ENCODE measurements around the gene VPS37B. TPM values are rescaled to one million over a fixed set of nuclear protein-coding genes. Genes with fewer than 3 reads are reported as not detected.

The VPS37B gene
- total and polyA plus RNA-seq, 2 of the 8 experiments (the other 6 are each of a cell fraction or from before 2014, with no cell fraction given), result 11.9 to 15.7 TPM

- peaks cover 18% of the 10 kb centered on the region for H3K79me1 ChIP-seq (ENCODE audit: low read depth, low read length)
- peaks cover 6 to 19% (median 11%) of the 10 kb centered on the region in 4 experiments for H3K4me1 ChIP-seq (replicated peaks in 1 of 4; ENCODE audit: control insufficient read depth in 3 of 4, insufficient read depth in 4 of 4, low read length in 3 of 4)
- peaks cover 2 to 25% (median 20%) of the 10 kb centered on the region in 4 experiments for H3K27me3 ChIP-seq (replicated peaks in 1 of 4; ENCODE audit: control insufficient read depth in 3 of 4, extremely low read depth in 1 of 4, insufficient read depth in 3 of 4, low read length in 3 of 4)
- H3K14ac ChIP-seq (ENCODE audit: insufficient read length), result no peak overlapping the region
- no peak overlapping the region for H2BK15ac ChIP-seq (ENCODE audit: low read length)
- H3K4ac ChIP-seq (replicated peaks; ENCODE audit: insufficient read length, low read depth, low read length), result no peak overlapping the region
- no peak overlapping the region for H3K4me2 ChIP-seq (ENCODE audit: insufficient read depth in 1 of 2, low read depth in 2 of 2, low read length in 2 of 2)
- no peak overlapping the region for H3K4me3 ChIP-seq (ENCODE audit: extremely low read depth in 1 of 4, insufficient read depth in 2 of 4, low read depth in 3 of 4, low read length in 4 of 4)
- no peak overlapping the region for H3K9ac ChIP-seq (replicated peaks in 1 of 4; ENCODE audit: extremely low read depth in 1 of 4, low read depth in 3 of 4, low read length in 3 of 4)
- H2AK5ac ChIP-seq (ENCODE audit: low read depth, low read length), result no peak overlapping the region
- 0 out of 2 replicates have a peak overlapping the region, but pooled peaks have one; percentile 12 for H2BK5ac ChIP-seq (ENCODE audit: low read depth, low read length)
- no peak overlapping the region for H3K23ac ChIP-seq (ENCODE audit: insufficient read length)
- H3K27ac ChIP-seq (ENCODE audit: low read depth, low read length), result no peak overlapping the region
- H2BK12ac ChIP-seq (ENCODE audit: low read depth, low read length), result no peak overlapping the region; the same call in 1 of the 2 replicates
- peaks cover 20 to 30% of the 10 kb centered on the region in 2 experiments for H4K20me1 ChIP-seq (replicated peaks in 1 of 2; ENCODE audit: control insufficient read depth in 1 of 2, insufficient read depth in 2 of 2, low read length in 2 of 2)
- no peak overlapping the region for H4K91ac ChIP-seq (replicated peaks; ENCODE audit: insufficient read length, low read length)
- peak overlapping the region; percentile 7; the same call in 1 of the 2 replicates for H4K8ac ChIP-seq (ENCODE audit: extremely low read depth, insufficient read depth, low read length)
- no peak for FAIRE-seq
- TF ChIP-seq KDM5A (IDR thresholded peaks at IDR 0.05; ENCODE audit: low read length), result no peak
- no peak for TF ChIP-seq ZNF274 (IDR thresholded peaks at IDR 0.05; ENCODE audit: borderline replicate concordance, extremely low read depth, low read length)
- TF ChIP-seq NANOG (IDR thresholded peaks at IDR 0.05; ENCODE audit: insufficient read depth, low read depth, low read length, poor library complexity, severe bottlenecking), result no peak
- no peak for TF ChIP-seq RFX5 (IDR thresholded peaks at IDR 0.05; ENCODE audit: borderline replicate concordance, low read depth, low read length)
- TF ChIP-seq KDM4A (IDR thresholded peaks at IDR 0.05; ENCODE audit: low read depth, low read length, severe bottlenecking), result no peak
- TF ChIP-seq TBP (IDR thresholded peaks at IDR 0.05; ENCODE audit: low read depth, low read length), result no peak
- no peak for TF ChIP-seq CBX5 (IDR thresholded peaks at IDR 0.05; ENCODE audit: low read depth, low read length)
- TF ChIP-seq BACH1 (IDR thresholded peaks at IDR 0.05; ENCODE audit: low read length), result no peak
- H3K23me2 ChIP-seq (ENCODE audit: low read depth, low read length), result peaks cover 5% of the 10 kb centered on the region; the same call in 1 of the 2 replicates
- H3K9me3 ChIP-seq (ENCODE audit: insufficient read depth in 2 of 2, low read depth in 1 of 2, low read length in 1 of 2), result no peaks in the 10 kb centered on the region
- no peak overlapping the region for H3K56ac ChIP-seq (replicated peaks; ENCODE audit: insufficient read length, low read depth, low read length)
- H3K36me3 ChIP-seq (ENCODE audit: control insufficient read depth in 2 of 4, insufficient read depth in 4 of 4, low read length in 3 of 4), result no peaks in the 10 kb centered on the region; a peak in 1 of 8 replicates
- ChIA-PET POLR2A (ENCODE audit: partially characterized antibody) (interaction anchor here (1.0 kb wide), 1 partner anchor 11 kb away, joined by 3 read pairs; no protein-coding TSS in a partner anchor), CTCF (ENCODE audit: partially characterized antibody) (interaction anchor here (0.7 to 11.4 kb wide), 4 partner anchors 11 to 47 kb away, joined by 3 to 129 read pairs (median 4); no protein-coding TSS in a partner anchor)
- no peak overlapping the region for H3K18ac ChIP-seq (ENCODE audit: extremely low read depth, low read length)
- H2BK20ac ChIP-seq (ENCODE audit: low read length), result no peak overlapping the region
- WGBS, 2 experiments (ENCODE audit: extremely low coverage in 1 of 2, insufficient coverage in 1 of 2, insufficient read length in 1 of 2, insufficient replicate concordance in 2 of 2, low coverage in 1 of 2, low lambda C conversion rate in 2 of 2, missing lambda C conversion rate in 1 of 2), result 92% methylated on average over 26 of the region's 26 CpGs; no CpG with 5 or more reads in 1 of the 2 experiments
- no peak overlapping the region for H4K5ac ChIP-seq (ENCODE audit: insufficient read length, low read depth, low read length)
- no peak overlapping the region for H2BK120ac ChIP-seq (replicated peaks; ENCODE audit: low read depth, low read length)
- no peak overlapping the region for H2AFZ ChIP-seq (ENCODE audit: low read length)
- no peak for DNase-seq (ENCODE audit: low read depth in 1 of 2, low spot score in 2 of 2)
- H3K79me2 ChIP-seq (ENCODE audit: control insufficient read depth in 1 of 2, insufficient read depth in 2 of 2, low read length in 2 of 2), result no peaks in the 10 kb centered on the region; a peak in 1 of 4 replicates
Observed at GRCh38 chr12:122840580-122841513, 55.1 kb downstream of the VPS37B start.

All from H1 (cell line).